GM18507 (cell line): ENCODE measurements around the gene AFF3.
"Not testable (repeated sequence)": the region's sequence is repeated elsewhere in the genome, so short reads cannot be mapped to it uniquely, and the experiment has no call there.

Source experiments
- DNase-seq: peaks from one replicate; pipeline ENCODE4 v3.0.0; 2011; ENCODE audit warnings: low read depth; ENCODE audit not compliant: insufficient read length; ENCODE audit errors: extremely low spot score
- FAIRE-seq: peaks from 2 replicates; lab custom pipeline; 2011; peaks lifted over from hg19 to GRCh38; lab: Jason Lieb, UNC

Gene AFF3

DNA sequence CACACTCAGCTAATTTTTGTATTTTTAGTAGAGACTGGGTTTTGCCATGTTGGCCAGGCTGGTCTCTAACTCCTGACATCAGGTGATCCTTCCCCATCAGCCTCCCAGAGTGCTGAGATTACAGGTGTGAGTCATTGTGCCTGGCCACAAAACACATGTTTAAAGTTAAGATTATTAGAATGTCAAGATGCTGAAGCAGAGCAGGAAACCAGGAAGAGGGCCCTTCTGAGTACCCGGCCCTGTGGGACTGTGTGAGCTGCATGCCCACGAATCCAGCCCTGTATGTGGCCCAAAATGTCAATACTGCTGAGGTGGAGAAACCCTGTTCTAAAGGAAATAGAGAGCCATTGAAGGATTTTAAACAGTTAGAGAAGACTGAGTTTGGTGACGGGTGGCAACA lies 621.6 kb downstream of the AFF3 start:
- no peak for DNase-seq
- no peak for FAIRE-seq

DNA sequence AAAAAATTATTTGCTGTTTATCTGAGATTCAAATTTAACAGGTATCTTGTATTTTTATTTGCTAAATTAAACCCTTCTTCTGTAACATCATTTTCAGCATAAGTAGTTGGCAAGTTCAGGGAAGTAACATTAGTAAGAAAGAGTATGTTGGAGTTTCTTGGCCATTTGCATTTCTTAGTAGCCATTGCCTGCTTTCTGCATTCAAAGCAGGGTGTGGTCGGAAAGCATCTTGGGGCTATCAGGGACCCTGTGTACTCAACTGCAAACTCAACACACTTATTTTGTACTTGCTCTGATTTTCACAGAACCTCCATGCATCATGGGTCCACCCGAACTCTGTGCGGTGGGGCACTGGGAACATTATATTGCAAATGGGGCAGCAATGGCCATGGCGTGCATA lies 622.2 kb downstream of the AFF3 start:
- no peak for FAIRE-seq

DNA sequence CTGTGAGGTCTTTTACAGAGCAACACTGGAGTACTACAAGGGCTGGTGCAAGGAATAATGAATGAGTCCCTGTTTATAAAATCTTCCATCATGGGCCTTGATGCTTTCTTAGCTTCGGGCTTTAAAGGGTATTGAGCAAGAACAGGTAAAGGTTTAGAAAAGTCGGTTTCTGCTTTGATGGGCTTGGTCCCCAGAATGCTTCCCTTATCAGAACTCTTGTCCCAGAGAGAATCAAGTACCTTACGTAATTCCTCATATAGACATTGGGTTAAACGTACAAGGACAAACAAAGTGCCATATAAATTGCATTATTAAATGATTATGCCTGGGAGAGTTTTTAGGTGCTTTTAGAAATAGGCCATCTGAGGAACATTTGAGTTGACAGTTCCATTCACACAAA lies 628.0 kb downstream of the AFF3 start:
- DNase-seq: no peak
- FAIRE-seq: no peak

More for the DNA sequence above, 622.2 kb downstream of the AFF3 start:
- DNase-seq: no peak

DNA sequence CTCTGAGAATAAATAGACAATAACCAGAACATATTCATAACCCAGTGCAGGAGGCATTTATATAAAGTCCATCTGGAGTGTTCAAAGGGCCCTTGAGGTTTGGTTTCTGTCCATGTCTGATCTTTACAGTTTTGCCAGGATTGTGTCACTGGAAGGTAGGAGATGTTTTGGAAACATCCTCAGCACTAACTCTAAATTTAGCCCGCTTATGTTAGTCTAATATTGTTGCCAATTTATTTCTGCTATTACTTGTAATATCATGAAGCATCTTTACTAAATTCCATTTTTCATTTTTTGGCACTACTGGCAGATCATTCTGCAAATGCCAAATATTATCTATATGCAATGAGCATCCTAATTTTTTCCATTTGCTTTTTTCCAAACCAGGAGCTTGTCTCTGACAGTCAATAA lies 630.2 kb downstream of the AFF3 start:
- FAIRE-seq (no peak), DNase-seq (no peak)

DNA sequence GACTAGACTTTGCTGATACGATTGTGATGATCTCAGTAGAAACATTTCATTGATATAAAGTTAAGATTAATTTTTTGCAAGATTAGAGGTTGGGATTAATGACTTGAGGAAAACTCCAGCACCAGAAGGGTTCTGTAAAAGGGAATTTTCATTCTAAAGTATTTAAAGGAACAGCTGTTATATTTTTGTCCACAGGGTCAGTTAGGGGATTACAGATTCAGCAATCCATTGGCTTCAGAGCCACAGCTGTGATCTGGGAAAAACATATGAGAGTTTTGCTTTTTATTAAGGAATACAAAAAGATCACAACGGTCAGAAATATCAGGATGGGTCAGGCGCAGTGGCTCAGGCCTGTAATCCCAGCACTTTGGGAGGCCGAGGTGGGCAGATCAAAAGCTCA lies 633.0 kb downstream of the AFF3 start:
- DNase-seq (no peak), FAIRE-seq (no peak)

DNA sequence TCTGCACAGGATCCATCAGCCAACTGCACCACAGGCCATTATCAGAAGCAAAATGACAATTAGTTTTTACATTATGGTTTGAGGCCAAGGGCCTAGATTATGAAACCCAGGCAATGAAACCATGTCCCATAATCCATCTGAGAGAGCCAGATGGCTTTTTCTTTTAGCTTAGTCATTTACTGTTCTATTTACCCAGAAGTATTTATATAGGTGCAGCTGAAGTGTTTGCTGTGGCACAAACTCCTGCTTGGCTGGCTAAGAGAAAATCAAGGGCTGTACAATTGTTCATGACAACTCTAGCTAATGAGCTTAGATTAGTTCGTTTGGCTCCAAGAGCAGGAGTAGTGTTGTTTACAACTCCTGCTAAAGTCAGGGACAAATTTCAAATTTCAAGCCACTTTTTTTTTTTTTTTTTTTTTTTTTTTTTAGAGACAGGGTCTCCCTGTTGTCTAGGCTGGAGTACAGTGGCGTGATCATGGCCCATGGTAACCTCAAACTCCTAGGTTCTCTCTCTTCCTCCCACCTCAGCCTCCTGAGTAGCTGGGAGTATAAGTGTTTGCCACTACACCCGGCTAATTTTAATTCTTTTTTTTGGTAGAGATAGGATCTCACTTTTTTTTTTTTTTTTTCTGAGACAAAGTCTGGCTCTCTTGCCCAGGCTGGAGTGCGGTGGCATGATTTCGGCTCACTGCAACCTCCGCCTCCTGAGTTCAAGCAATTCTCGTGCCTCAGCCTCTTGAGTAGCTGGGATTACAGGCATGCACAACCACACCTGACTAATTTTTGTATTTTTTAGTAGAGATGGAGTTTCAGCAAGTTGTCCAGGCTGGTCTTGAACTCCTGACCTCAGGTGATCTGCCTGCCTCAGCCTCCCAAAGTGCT lies 634.2 kb downstream of the AFF3 start:
- no peak for FAIRE-seq
- no peak for DNase-seq

DNA sequence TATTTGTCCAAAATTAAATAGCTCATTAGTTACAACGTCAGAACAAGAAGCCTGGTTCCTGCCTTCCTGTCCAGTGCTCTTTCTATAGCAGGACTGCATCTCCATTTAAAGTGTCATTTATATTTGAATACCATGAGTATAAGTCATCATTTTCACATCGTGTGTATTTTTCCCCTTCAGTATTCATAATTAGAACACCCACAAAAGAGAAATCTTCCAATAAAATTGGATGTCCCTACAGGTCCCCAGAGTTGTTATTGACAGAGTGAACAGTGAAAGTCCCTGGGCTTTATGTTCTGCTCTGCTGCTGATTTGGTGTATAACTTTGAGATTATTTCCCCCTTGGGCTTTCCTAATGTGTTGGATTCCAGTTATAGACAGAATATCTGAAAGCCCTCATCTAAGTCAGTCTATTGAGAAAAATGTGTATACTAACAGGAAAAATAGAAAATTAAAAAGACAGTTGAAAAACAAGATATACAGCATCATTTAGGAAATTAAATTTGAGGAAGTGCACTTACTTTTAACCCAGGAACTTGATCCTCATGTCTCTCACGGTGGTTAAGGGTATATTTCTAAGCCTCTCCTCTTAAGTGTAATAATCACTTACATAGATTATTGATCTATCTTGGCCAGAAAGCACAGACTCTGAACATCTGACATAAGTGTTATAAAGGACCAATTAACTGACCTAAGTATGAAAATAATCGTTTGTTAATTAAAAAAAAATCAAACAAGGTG lies 637.4 kb downstream of the AFF3 start:
- no peak for DNase-seq
- FAIRE-seq: no peak

DNA sequence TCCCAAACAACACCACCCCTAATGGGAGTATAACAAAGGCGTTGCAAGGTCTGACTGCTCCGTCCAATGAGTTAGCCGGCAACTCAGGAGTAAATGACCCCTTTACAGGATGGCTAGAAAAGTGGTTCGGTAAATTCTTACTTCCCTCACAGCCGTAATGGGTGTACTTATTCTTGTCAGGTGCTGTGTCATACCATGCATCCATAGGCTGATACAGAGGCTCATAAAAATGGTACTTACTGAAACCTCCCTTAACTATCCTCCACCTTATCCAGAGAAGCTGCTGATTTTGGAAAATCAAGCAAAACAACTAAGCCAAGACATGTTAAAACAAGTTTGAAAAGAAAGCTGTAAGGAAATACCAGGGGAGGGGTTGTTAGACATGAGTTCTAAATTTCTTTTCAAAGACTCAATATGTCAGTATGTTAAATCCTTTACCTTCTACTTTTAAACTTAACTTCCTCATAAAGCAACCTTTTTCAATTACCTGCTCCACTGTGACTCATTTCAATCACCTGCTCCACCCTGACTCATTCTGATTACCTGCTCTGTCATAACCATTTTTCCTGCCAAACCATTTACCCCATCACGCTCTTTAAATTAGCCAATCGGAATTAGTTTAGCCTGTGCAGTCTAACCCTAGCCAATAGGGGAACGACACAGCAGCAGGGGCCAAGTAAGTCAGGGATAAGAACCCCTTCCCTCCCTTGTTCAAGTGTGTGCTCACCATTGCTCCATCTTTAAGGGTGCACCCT lies 638.6 kb downstream of the AFF3 start:
- FAIRE-seq, DNase-seq: not testable (repeated sequence)

DNA sequence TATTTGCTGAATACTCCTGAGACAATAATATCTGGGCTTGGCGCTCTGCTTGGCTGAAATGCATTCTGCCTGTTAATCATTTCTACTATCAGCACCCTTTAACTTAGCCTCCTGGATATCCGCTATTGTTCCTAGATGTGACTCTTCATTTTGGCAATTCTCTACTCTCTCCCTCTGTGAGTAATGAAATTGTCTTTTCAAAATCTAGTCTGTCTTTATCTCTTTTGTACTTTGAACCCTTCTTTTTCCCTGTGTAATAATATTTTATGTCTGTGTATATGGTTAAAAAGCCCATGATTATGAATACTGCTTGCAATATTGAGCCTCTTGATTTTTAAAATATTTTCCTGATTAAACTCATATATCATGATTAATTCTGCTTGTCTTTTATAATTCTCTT lies 646.4 kb downstream of the AFF3 start:
- FAIRE-seq: no peak

More for the DNA sequence above, 646.4 kb downstream of the AFF3 start:
- no peak for DNase-seq
